MM.1S (cell line): ENCODE results near the gene PCBP1.

Experiments used
- CTCF ChIP-seq: fragments of 300-600 bp; sonication (generic); IDR thresholded peaks from 2 replicates; pipeline ENCODE4 v1.5.1; 2016; ENCODE audit warnings: antibody characterized with exemption, low read length, mixed read lengths
- EZH2 ChIP-seq: fragments of 300-600 bp; sonication (generic); optimal IDR thresholded peaks from 2 replicates; pipeline ENCODE3; 2017; ENCODE audit warnings: low read depth, mild to moderate bottlenecking, antibody characterized with exemption, low read length, mixed read lengths

GRCh38 chr2:70091364-70091763 is 4.1 kb downstream of the PCBP1 start:
- TF ChIP-seq CTCF (no peak), EZH2 (no peak)
